Measurements from ENCODE around the gene HMCN2. TPM values are rescaled to one million over a fixed set of nuclear protein-coding genes. Genes with fewer than 3 reads are reported as not detected.

Gene HMCN2
- total RNA-seq, 4 donors from 2014 or later = 9.1 to 38.6 (median 12.5) TPM

DNA sequence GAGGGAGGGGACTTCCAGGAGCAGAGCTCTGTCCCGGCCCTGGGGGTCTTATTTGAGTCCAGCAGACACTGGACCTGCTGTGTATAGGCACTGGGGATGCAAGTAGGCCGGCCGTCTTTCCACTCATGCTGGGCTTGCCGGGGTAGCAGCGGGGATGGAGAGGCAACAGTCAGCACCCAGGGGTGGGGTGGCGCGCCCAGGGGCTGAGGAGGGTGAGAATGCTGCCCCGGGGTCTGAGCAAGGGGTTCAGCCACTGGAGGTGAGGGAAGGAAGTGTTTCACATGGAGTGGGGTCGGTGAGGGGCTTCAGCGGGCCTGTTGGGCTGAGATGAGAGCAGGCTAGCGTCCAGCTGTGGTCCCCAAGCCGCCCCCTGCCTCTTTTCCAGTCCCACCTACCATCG is 88.8 kb downstream of the HMCN2 start:
- no peak overlapping the region for H3K27ac ChIP-seq (replicated peaks in 1 of 4)
- TF ChIP-seq, protein P1, sequence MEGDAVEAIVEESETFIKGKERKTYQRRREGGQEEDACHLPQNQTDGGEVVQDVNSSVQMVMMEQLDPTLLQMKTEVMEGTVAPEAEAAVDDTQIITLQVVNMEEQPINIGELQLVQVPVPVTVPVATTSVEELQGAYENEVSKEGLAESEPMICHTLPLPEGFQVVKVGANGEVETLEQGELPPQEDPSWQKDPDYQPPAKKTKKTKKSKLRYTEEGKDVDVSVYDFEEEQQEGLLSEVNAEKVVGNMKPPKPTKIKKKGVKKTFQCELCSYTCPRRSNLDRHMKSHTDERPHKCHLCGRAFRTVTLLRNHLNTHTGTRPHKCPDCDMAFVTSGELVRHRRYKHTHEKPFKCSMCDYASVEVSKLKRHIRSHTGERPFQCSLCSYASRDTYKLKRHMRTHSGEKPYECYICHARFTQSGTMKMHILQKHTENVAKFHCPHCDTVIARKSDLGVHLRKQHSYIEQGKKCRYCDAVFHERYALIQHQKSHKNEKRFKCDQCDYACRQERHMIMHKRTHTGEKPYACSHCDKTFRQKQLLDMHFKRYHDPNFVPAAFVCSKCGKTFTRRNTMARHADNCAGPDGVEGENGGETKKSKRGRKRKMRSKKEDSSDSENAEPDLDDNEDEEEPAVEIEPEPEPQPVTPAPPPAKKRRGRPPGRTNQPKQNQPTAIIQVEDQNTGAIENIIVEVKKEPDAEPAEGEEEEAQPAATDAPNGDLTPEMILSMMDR (IDR thresholded peaks at IDR 0.05) = no peak
- TF ChIP-seq POLR2AphosphoS5 (IDR thresholded peaks at IDR 0.05) (no peak), POLR2A (IDR thresholded peaks at IDR 0.05; ENCODE audit: low read depth) (no peak), EP300 (IDR thresholded peaks at IDR 0.05) (no peak)
- DNase-seq (ENCODE audit: extremely low spot score) = no peak
- H3K36me3 ChIP-seq = peaks cover 0 to 34% (median 17%) of the 10 kb centered on the region in 4 donors
- WGBS = 86% methylated on average over 10 of the region's 13 CpGs
- no peaks in the 10 kb centered on the region for H3K27me3 ChIP-seq
- intact Hi-C loops (cut with DNase I) = loop anchor here (5.0 kb wide), 1 partner anchor 257 kb away; no protein-coding TSS in a partner anchor
- H3K9me3 ChIP-seq = no peaks in the 10 kb centered on the region
- H3K4me3 ChIP-seq = no peak overlapping the region
- H3K4me1 ChIP-seq = peaks cover 0 to 18% (median 6%) of the 10 kb centered on the region in 4 donors

DNA sequence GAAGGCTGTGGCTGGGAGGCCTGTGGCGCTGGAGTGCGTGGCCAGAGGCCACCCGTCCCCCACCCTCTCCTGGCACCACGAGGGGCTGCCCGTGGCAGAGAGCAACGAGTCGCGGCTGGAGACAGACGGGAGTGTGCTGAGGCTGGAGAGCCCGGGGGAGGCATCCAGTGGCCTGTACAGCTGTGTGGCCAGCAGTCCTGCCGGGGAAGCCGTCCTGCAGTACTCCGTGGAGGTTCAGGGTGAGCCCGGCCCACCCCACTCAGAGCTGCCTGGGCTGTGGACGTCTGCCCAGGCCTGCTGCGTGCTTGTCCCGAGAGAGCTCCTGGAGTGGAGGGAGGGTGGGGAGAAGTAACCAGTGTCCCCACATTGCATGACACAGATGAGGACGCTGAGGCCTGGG is 89.2 kb downstream of the HMCN2 start:
- TF ChIP-seq POLR2A (IDR thresholded peaks at IDR 0.05; ENCODE audit: low read depth) (no peak), EP300 (IDR thresholded peaks at IDR 0.05) (no peak), POLR2AphosphoS5 (IDR thresholded peaks at IDR 0.05) (no peak)
- TF ChIP-seq, protein P1 (IDR thresholded peaks at IDR 0.05) = no peak
- no peaks in the 10 kb centered on the region for H3K27me3 ChIP-seq
- H3K9me3 ChIP-seq = no peaks in the 10 kb centered on the region
- H3K36me3 ChIP-seq = peaks cover 0 to 37% (median 17%) of the 10 kb centered on the region in 4 donors
- 81% methylated on average over 3 of the region's 18 CpGs for WGBS
- H3K4me3 ChIP-seq = no peak overlapping the region
- intact Hi-C loops (cut with DNase I) = loop anchor here (5.0 kb wide), 1 partner anchor 258 kb away; no protein-coding TSS in a partner anchor
- DNase-seq (ENCODE audit: extremely low spot score) = no peak
- H3K27ac ChIP-seq (replicated peaks in 1 of 4) = no peak overlapping the region
- H3K4me1 ChIP-seq = peaks cover 0 to 20% (median 6%) of the 10 kb centered on the region in 4 donors

DNA sequence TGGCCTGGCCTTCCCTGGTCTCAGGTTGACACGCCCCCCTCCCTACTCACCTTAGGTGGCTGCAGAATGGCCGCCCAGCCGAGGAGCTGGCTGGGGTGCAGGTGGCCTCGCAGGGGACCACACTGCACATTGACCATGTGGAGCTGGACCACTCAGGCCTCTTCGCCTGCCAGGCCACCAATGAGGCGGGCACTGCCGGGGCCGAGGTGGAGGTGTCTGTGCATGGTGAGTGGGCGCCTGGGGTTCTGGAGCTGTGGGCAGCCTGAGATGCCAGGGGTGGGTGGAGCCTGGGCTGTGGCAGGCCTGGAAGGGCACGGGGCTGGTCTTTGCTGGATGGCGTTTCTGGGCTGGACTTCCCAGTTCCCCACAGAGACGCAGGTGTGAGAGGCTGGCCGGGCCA is 90.5 kb downstream of the HMCN2 start:
- Histone ChIP-seq H3K36me3 (peaks cover 0 to 50% (median 24%) of the 10 kb centered on the region in 4 donors), H3K27me3 (no peaks in the 10 kb centered on the region), H3K27ac (replicated peaks in 1 of 4) (no peak overlapping the region), H3K4me3 (no peak overlapping the region), H3K4me1 (peaks cover 0 to 20% (median 6%) of the 10 kb centered on the region in 4 donors), H3K9me3 (no peaks in the 10 kb centered on the region)
- no peak for DNase-seq (ENCODE audit: extremely low spot score)
- TF ChIP-seq EP300 (IDR thresholded peaks at IDR 0.05) (no peak), POLR2AphosphoS5 (IDR thresholded peaks at IDR 0.05) (no peak), POLR2A (IDR thresholded peaks at IDR 0.05; ENCODE audit: low read depth) (no peak)
- TF ChIP-seq, protein P1 (IDR thresholded peaks at IDR 0.05) = no peak
- 92% methylated on average over 11 of the region's 13 CpGs for WGBS
- intact Hi-C loops (cut with DNase I) = no loop called here

DNA sequence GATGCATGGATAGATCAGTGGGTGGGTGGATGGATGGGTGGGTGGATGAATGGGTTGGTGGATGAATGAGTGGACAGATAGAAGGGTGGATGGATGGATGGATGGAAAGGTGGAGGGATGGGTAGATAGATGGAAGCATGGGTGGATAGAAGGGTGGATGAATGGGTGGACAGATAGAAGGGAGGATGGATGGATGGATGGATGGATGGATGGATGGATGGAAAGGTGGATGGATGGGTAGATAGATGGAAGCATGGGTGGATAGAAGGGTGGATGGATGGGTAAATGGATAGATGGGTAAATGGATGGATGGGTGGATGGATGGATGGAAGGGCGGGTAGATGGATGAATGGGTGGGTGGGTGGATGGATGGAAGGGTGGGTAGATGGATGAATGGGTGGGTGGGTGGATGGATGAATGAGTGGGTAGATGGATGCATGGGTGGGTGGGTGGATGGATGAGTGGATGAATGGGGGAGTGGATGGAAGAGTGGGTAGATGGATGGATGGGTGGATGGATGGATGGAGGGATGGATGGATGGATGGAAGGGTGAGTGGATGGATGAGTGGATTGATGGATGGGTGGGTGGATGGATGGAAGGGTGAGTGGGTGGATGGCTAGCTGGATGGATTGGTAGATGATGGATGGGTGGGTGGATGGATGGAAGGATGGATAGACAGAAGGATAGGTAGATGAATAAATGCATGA is 91.5 kb downstream of the HMCN2 start:
- DNase-seq (ENCODE audit: extremely low spot score) = no peak
- Histone ChIP-seq H3K4me1 (peaks cover 0 to 20% (median 6%) of the 10 kb centered on the region in 4 donors), H3K9me3 (no peaks in the 10 kb centered on the region), H3K27me3 (no peaks in the 10 kb centered on the region), H3K36me3 (peaks cover 0 to 60% (median 27%) of the 10 kb centered on the region in 4 donors), H3K4me3 (no peak overlapping the region), H3K27ac (replicated peaks in 1 of 4) (no peak overlapping the region)
- 91% methylated on average over 1 of the region's 1 CpG for WGBS
- no peak for TF ChIP-seq POLR2A (IDR thresholded peaks at IDR 0.05; ENCODE audit: low read depth)
- no peak for TF ChIP-seq EP300 (IDR thresholded peaks at IDR 0.05)
- TF ChIP-seq, protein P1 (IDR thresholded peaks at IDR 0.05) = no peak
- TF ChIP-seq POLR2AphosphoS5 (IDR thresholded peaks at IDR 0.05) = no peak
- intact Hi-C loops (cut with DNase I) = no loop called here

Data from esophagus muscularis mucosa (tissue), 4 donors.